PFSK-1 (cell line): Measurements from ENCODE around the gene MAST1.

Experiments used
- POLR2AphosphoS5 ChIP-seq: IDR thresholded peaks from 2 replicates; pipeline ENCODE4 v1.6.1; 2012; ENCODE audit warnings: low read depth, mild to moderate bottlenecking, control low read depth, low read length, moderate library complexity
- REST ChIP-seq, 2 experiments: IDR thresholded peaks; 2 replicates each; pipeline versions ENCODE4 v1.6.1 to v1.8.0; 2011 to 2012; ENCODE audit warnings: low read depth in 2 of 2, low read length in 2 of 2, control low read depth in 1 of 2, inconsistent platforms in 1 of 2, mild to moderate bottlenecking in 1 of 2, moderate library complexity in 1 of 2; ENCODE audit not compliant: insufficient read depth in 1 of 2
- TAF1 ChIP-seq: IDR thresholded peaks from 2 replicates; pipeline ENCODE4 v1.6.1; 2012; ENCODE audit warnings: low read length, control low read depth, borderline replicate concordance; ENCODE audit not compliant: insufficient read depth

GRCh38 chr19:12792051-12792852, 46.1 kb upstream of the MAST1 start:
- TF ChIP-seq TAF1 = no peak
- no peak for TF ChIP-seq POLR2AphosphoS5
- TF ChIP-seq REST (IDR thresholded peaks at IDR 0.05; ENCODE audit: insufficient read depth in 1 of 2, low read depth in 2 of 2, low read length in 2 of 2) = peak in 1 of 2 experiments; percentile 15; a peak in 1 of 4 replicates
